GM18867 (cell line): ENCODE measurements around the gene IL17RA.
A peak's percentile ranks its signal among the peaks of the same experiment; 100 is the strongest.

Experiments
- ATAC-seq: cut with Tn5 transposase; IDR thresholded peaks from one replicate; pipeline ENCODE4 v1.9.1; 2021; ENCODE audit warnings: mild to moderate bottlenecking, moderate library complexity; ENCODE audit not compliant: unreplicated experiment

The IL17RA gene

DNA sequence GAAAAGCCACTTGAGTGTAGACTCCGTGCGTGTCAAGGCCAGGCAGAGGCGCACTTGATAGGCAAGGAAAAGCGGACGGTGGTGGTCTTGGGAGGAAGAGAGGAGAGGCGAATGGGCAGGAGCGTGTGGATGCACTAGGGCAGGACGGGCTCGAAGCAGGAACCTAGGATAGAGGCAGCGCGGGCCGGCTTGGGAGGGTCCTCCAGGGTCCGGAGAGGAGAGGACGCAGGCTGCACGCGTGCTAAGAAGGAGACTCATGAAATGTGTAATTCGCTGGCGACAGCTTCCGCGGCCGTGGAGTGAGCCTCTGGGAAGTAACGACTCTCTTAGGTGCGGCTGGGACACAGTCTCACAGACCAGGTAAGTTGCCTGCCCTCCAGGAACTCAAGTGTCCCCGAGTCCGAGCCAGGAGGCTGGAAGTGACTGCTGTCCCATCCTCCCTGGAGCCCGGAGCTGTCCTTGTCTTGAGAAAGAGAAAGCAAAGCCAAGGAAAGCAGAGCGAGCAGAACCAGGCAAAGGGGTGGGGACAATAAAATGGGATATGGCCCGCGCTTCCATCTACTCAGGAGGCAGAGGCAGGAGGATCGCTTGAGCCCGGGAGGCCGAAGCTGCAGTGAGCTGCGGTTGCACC, 874 bp upstream of the IL17RA start:
- no peak for ATAC-seq

DNA sequence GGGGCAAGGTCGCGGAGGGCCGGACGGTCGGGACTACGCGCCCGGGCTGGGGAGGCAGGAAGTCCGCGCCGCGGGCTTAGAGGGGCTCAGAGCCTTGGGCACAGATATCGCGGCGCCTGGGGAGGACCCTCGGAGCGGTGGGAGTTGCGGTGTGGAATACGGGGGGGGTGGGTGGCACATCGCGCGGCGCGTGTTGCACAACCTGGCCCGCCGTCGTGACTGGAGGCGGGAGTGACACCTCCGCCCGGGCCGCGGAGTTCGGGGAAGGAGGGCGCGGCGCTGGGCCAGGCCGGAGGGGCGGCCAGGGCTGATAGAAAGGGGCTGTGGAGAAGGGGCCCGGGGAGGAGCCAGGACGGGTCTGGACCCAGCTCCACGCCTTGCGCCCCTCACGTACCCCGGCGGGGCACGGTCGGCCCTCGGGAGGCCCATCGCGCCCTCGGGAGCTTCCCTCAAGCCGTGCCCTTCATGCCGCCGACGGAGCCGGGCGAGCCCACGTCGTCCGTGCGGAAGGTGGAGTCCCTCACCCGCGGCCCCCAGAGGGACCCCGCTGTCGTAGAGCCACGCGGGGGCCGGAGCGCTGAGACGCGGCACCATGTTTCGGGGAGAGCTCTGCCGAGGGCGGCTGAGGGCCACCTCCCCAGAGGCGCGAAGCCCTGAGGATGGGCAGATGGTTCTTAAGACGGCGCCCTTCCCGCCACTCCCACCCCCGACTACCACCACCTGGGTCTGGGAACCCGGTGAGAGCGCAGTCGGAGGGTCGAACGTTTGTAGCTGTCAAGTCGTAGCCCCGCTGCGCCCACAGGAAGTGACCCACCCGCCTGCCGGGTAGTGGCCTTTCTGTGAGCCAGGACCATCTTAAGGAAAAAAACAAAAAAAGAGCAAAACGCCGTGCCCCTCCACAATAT, 729 bp downstream of the IL17RA start:
- ATAC-seq: peak; percentile 9

DNA sequence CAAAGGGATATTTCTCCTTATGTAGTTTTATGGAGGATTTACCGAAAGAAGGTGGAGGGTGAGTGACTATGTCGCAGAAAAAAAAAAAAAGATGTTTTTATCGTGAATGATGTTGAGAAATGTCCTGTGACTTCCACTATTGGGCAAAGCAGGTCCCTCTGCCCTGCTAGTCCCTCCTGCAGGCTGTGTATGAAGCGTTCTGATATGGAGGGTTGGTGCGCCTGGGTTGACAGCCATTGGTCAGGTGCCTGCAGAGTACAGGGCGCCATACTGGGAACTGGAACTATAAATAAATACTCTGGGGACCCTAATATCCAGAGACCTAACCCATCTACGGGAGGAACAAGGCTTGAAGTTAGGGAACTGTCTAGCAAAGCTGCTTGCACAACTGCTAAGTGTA, 1.5 kb downstream of the IL17RA start:
- ATAC-seq: no peak

GRCh38 chr22:17086788-17087497, 2.1 kb downstream of the IL17RA start:
- ATAC-seq: no peak

DNA sequence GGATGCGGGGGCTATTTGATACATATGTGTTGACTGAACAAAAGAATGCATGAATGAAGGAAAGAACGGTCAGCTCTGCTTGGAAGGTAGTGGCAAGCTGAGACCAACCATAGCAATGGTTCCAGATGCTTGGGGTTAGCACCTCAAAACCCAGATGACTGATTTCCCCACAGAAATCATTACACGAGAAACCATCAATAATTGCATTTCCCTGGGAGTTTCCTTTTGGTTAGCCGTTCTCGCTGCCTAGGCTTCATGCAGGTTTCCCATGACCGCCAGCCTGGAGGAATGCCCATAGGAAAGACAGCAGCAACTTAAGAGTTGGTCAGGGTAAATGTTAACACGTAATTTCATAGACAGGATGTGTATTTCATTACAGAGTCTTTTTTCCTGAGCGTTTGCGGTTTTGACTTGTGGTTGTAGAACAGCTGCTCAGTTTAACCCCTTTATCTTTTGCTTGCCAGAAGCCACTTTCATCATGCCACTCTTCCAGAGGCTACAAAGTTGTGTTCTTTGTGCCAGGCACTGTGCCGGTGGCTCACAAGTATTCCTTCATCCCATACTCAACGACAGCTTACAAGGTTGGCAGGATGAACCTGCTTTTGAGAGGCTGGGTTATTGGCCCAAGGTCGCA, 2.8 kb downstream of the IL17RA start:
- ATAC-seq: peak; percentile 39

- ATAC-seq: no peak
These were observed 5.8 kb downstream of the IL17RA start for GRCh38 chr22:17090550-17090949.

- ATAC-seq: no peak
These were observed 7.1 kb downstream of the IL17RA start for GRCh38 chr22:17091851-17092250.

DNA sequence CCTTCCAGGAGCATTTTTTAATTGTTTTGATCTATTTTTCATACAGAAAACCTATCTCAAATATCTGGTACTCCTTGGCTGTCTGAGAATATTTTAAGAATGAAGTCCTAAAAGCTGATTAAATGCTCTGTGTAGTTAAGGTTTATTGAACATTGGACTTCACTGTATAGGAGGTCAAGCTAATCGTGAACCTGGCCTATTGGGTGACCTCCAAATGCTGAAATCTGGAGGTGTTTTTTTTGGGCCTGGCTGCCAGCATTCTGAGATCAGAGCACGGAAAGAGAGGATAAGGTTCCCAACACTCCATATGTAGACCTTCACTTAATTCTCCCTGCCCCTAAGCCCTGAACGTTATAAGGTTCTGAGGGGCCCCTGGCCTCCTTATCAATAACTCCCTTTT, 8.3 kb downstream of the IL17RA start:
- no peak for ATAC-seq

DNA sequence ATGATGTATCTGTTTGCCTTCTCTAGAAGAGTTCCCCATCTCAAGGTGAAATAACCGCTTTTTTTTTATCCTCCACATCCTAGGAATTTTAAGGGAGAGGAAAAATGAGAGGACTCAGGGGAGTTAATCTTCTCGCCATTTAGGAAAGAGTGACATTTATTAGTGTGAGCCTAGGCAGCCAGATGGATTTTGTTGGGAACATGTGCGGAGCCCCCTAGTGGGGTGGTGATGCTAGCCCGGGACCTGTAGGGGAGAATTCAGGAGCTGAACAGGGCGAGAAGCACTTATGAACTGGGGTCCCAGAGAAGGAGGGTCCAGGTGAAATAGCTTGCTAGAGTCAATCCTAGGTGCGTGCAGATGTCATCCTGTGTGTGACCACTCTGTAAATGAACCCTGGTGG, 10.7 kb downstream of the IL17RA start:
- no peak for ATAC-seq

- no peak for ATAC-seq
These were observed 11.3 kb downstream of the IL17RA start for GRCh38 chr22:17096071-17096470.

- no peak for ATAC-seq
These were observed 12.3 kb downstream of the IL17RA start for GRCh38 chr22:17097062-17097461.

GRCh38 chr22:17097701-17098100, 12.9 kb downstream of the IL17RA start:
- no peak for ATAC-seq

DNA sequence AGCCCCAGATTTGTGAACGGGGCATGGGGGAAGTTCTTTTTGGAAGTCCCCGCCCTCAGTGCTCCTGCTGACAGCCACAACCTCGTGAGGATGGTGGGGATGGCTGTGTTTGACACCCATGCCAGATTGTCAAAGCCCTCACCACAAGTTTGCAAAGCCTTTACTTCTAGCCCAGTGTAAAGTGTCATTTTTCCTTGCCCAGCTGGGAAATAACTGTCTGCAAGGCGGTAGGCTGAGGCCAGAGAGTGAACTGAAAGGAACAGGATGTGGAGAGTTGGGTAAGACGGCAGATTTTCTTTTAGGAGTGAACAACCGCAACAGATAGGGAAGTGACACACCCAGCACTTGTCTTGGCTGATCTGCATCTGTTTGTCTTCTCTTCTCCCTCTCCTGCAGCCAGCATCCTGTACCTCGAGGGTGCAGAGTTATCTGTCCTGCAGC, 13.6 kb downstream of the IL17RA start:
- no peak for ATAC-seq

GRCh38 chr22:17100621-17101020, 15.8 kb downstream of the IL17RA start:
- ATAC-seq: no peak

GRCh38 chr22:17101475-17102296, 16.9 kb downstream of the IL17RA start:
- ATAC-seq: no peak

- no peak for ATAC-seq
These were observed 17.5 kb downstream of the IL17RA start for GRCh38 chr22:17102297-17102667.

GRCh38 chr22:17103351-17103750, 18.6 kb downstream of the IL17RA start:
- no peak for ATAC-seq

GRCh38 chr22:17104336-17104935, 19.6 kb downstream of the IL17RA start:
- no peak for ATAC-seq

DNA sequence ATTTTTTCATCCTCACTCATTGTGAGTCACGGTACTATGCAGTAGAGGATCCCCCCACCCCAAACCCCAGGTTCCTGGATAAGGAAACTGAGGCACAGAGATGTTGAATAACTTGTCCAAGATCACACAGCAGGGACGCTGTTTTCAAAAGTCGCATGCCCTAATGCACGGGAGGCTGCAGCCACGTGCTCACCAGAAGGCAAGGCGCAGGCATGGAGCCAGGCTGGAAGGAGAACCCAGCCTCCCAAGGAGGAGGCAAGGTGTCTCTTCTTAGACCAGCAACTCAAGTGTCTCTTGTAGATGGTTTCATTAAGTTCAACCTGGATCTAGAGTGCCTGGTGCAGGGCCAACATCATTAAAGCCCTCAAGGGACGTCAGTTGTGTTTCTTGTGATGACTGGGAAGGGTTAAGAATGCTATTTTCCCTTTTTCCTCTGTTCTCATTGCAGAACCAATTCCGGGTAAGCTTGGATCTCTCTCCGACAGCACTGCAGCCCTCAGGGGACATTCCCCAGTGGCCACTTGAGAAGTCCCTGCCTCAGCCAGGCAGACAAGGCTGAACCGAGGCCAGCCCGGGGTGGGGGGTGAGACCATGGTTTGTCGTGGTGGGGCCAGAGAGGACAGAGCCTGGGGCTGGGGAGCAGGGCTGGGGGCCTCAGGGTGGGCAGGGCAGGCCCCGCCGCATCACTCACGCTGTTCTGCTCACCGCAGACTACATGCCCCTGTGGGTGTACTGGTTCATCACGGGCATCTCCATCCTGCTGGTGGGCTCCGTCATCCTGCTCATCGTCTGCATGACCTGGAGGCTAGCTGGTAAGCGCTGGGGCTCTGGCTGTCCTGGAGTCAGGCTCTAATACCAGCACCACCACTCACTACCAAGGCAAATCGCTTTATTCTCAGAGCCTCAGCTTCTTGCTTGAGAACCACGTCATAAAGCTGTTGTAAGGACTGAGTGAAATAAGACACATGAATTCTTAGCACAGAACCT, 20.6 kb downstream of the IL17RA start:
- ATAC-seq: no peak
